GM12873 (cell line): Measurements from ENCODE around the gene MAU2.

ENCODE experiments used
- TF ChIP-seq, protein P1 (sequence below): IDR thresholded peaks from 2 replicates; pipeline ENCODE4 v1.5.1; 2012; ENCODE audit warnings: low read depth, mild to moderate bottlenecking, moderate library complexity, low read length, control low read depth; ENCODE audit not compliant: insufficient read depth; ENCODE audit errors: missing control alignments

MAU2 gene, protein sequence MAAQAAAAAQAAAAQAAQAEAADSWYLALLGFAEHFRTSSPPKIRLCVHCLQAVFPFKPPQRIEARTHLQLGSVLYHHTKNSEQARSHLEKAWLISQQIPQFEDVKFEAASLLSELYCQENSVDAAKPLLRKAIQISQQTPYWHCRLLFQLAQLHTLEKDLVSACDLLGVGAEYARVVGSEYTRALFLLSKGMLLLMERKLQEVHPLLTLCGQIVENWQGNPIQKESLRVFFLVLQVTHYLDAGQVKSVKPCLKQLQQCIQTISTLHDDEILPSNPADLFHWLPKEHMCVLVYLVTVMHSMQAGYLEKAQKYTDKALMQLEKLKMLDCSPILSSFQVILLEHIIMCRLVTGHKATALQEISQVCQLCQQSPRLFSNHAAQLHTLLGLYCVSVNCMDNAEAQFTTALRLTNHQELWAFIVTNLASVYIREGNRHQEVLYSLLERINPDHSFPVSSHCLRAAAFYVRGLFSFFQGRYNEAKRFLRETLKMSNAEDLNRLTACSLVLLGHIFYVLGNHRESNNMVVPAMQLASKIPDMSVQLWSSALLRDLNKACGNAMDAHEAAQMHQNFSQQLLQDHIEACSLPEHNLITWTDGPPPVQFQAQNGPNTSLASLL

DNA sequence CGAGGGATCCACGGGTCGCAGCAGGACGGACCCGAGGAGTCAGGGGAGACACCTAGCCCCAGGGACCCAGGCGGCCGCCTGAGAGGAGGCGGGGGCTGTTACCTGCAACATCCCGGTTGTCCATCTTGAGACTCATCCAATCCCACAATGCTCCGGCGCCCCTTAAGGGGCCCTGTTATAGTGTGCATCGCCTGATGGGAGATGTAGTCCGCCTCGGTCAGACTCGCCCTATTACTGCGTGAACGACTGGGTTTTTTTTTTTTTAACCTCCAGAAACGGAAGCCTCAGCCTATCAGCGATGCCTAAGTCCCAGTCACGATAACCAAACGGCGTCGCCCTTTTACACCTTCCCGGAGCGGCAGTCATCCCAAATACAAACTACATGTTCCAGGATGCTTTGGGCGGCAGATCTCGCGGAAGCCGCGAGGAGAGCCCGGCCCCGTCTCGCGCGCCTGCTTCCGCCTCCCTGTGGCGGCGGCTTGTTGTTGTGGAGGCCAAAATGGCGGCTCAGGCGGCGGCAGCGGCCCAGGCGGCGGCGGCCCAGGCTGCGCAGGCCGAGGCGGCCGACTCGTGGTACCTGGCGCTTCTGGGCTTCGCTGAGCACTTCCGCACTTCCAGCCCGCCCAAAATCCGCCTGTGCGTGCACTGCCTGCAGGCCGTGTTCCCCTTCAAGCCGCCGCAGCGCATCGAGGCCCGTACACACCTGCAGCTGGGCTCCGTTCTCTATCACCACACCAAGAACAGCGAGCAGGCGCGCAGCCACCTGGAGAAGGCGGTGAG lies at the start of gene MAU2, which contains the start of gene SUGP1:
TSS of gene MAU2 (plus strand) at position 469 of the 780 bp plus-strand sequence. CDS start at position 500, 31 bp downstream.
TSS of gene SUGP1 (minus strand) at position 149 of the 780 bp plus-strand sequence. CDS start at position 136, 13 bp downstream.
- TF ChIP-seq, protein P1, sequence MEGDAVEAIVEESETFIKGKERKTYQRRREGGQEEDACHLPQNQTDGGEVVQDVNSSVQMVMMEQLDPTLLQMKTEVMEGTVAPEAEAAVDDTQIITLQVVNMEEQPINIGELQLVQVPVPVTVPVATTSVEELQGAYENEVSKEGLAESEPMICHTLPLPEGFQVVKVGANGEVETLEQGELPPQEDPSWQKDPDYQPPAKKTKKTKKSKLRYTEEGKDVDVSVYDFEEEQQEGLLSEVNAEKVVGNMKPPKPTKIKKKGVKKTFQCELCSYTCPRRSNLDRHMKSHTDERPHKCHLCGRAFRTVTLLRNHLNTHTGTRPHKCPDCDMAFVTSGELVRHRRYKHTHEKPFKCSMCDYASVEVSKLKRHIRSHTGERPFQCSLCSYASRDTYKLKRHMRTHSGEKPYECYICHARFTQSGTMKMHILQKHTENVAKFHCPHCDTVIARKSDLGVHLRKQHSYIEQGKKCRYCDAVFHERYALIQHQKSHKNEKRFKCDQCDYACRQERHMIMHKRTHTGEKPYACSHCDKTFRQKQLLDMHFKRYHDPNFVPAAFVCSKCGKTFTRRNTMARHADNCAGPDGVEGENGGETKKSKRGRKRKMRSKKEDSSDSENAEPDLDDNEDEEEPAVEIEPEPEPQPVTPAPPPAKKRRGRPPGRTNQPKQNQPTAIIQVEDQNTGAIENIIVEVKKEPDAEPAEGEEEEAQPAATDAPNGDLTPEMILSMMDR, result peak; percentile 23

DNA sequence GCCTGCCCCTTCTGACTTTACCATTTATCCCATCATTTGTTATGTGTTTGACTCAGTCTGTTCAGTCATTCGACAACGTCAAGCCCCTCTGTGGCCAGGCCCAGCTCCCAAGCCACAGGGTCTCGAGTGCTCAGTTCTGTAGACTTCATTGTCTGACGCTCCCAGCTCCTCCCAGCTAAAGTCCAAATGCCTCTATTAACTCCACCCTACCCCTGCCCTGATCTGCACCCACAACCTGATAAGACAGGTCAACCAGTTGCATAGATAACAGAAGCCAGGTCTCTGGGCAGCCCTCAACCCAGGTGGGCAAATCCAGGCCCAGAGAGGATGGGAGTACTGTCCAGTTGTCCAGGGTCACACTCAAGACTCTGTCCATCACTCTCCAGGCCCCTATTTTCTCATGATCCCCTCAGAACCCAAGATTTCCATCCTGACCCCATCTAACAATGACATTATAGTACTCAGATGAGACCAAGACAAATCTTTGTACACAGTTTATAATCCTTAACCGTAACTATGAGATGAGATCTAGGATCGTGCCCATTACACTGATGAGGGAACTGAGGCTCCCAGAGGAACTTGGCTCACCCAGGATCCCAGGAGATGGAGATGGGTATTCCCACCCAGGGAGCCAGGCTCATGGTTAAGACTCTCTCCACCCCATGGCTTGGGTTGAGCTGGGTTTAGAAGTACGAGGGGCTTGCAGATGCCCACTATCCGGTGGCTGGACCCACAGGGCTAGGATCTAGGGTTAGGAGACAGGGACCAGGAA lies 48.6 kb upstream of the MAU2 start:
- TF ChIP-seq, protein P1, result no peak

DNA sequence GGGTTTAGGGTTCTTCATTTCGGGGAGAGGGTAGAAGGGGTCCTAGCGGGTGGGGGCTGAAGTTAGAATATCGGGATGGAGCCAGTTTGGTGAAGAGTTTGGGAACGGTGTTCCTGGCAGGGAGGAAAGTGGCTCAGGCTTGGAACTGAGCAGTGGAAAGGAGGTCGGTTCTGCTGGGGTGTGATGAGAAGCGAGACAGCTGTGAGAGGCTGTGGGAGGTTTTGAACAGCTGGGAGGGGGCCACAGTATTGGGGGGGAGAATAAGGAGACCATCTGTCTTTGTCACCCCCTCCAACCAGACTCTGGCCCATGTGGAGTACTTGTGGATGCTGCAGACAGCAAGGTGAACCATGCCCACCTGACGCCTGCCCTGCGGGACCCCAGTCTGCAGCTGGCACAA lies 46.5 kb upstream of the MAU2 start:
- TF ChIP-seq, protein P1, result no peak

DNA sequence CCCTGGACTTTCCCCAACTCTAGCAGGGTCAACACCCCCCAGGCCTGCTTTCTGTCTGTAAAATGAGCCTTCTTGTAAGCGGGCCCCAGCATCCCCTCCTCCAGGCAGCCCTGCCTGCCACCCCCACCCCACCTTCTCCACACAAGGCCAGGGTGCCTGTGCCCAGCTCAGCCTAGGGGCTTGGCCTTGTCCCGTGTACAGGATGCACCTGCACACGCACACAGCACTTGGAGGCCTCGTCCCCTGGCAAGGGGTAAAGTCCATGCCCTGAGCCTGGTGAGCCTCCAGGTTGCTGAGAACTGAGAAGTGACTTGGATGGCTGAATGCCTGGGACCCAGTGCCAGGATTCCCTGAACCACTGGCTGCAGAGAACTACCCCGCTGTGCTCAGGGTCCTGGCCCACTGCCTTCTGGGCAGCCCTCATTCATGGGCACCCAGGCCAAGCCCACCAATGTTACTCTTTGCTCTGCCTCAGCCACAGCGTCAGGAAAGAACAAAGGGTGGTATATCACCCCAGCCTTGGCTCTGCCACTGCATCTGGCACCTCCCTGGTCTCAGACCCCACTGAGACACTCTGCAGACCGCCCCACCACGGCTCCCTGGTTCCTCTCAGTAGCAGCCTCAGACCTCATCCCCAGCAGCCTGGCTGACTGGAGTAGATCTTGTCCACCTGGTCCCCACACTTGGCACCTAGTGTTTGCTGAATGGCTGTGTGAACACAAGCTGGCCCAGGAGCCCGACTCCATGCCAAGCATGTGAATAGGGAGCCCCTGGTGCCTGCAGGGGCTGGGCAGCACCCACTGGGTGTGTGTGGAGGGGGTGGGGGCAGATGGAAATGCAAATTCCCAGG lies 45.7 kb upstream of the MAU2 start:
- TF ChIP-seq, protein P1, result no peak

DNA sequence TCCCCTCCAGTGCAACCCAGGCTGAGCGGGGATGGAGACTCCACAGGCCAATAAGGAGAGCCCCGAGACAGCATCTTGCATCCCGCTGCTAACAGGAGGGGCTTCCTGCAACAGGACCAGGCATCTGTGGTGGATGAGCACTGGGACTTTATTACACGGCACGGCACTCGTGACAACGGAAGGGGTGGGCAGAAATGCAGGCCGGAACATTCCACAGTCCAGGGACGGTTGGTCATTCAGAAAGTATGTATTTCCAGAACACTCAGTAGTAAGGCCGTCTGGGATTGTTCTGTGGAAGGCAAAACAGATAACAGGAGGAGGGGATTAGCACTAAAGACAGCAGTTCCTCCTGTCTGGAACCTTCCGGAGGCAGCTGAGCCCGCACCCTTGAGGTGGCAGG lies 44.2 kb upstream of the MAU2 start:
- TF ChIP-seq, protein P1, result no peak

DNA sequence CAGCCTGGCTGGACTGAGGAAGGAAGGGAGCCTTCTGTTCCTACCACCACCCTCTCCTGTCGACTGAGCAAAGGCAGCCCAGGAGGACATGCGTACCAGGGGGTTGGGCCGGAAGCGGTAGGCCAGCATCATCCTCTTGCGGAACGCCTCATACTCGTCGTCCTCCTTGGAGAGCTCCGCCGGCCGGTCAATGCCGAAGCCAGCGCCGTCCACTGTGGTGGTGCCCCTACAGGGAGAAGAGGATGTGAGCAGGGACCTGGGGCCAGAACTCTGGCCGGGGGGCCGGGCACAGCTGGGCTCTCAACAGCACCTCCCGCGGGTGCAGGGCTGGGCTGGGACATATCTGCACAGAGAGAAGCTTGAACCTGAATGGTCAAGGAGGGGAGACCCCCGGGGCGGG lies 43.8 kb upstream of the MAU2 start:
- TF ChIP-seq, protein P1, result no peak
